H9 (cell line): ENCODE measurements around the gene ADAMTS6. TPM values are rescaled to one million over a fixed set of nuclear protein-coding genes. Genes with fewer than 3 reads are reported as not detected.

Experiments used
- DNase-seq: peaks from one replicate; pipeline ENCODE4 v3.0.0-alpha.2; 2017
- H2AFZ ChIP-seq: one replicate; pipeline ENCODE4 v1.6.1; 2013; ENCODE audit warnings: mild to moderate bottlenecking, low read length, control low read depth, moderate library complexity
- H2AK5ac ChIP-seq: 2 replicates; pipeline ENCODE4 v1.6.1; 2013; ENCODE audit warnings: low read length, control low read depth, mixed read lengths; ENCODE audit not compliant: insufficient read length
- H2BK120ac ChIP-seq: one replicate; pipeline ENCODE4 v1.6.1; 2013; ENCODE audit warnings: low read depth, mild to moderate bottlenecking, low read length, control low read depth, inconsistent platforms; ENCODE audit not compliant: poor library complexity, severe bottlenecking
- H2BK12ac ChIP-seq: 2 replicates; pipeline ENCODE4 v1.6.1; 2013; ENCODE audit warnings: low read length, control low read depth, mixed read lengths, low read depth; ENCODE audit not compliant: insufficient read length
- H2BK15ac ChIP-seq: 2 replicates; pipeline ENCODE4 v1.6.1; 2013; ENCODE audit warnings: low read depth, low read length, control low read depth
- H2BK20ac ChIP-seq: one replicate; pipeline ENCODE4 v1.6.1; 2013; ENCODE audit warnings: low read depth, mild to moderate bottlenecking, low read length, control low read depth, inconsistent platforms; ENCODE audit not compliant: poor library complexity, severe bottlenecking
- H2BK5ac ChIP-seq: 2 replicates; pipeline ENCODE4 v1.6.1; 2013; ENCODE audit warnings: low read length, control low read depth, mixed read lengths; ENCODE audit not compliant: insufficient read length
- H3K14ac ChIP-seq: 2 replicates; pipeline ENCODE4 v1.6.1; 2013; ENCODE audit warnings: low read length, control low read depth; ENCODE audit not compliant: insufficient read depth
- H3K18ac ChIP-seq: 2 replicates; pipeline ENCODE4 v1.6.1; 2013; ENCODE audit warnings: low read depth, mild to moderate bottlenecking, mixed read lengths, low read length, control low read depth; ENCODE audit not compliant: insufficient read length
- H3K23ac ChIP-seq: 2 replicates; pipeline ENCODE4 v1.6.1; 2013; ENCODE audit warnings: low read length, control low read depth, mixed read lengths, low read depth; ENCODE audit not compliant: insufficient read length
- H3K23me2 ChIP-seq: 2 replicates; pipeline ENCODE4 v1.6.1; 2013; ENCODE audit warnings: low read depth, mild to moderate bottlenecking, mixed read lengths, low read length, control low read depth; ENCODE audit not compliant: insufficient read length, poor library complexity, severe bottlenecking
- H3K27ac ChIP-seq: 2 replicates; pipeline ENCODE4 v1.5.1; 2013; ENCODE audit warnings: low read length, control low read depth, mixed read lengths, low read depth; ENCODE audit not compliant: insufficient read length
- H3K27me3 ChIP-seq: 2 replicates; pipeline ENCODE4 v1.6.1; 2013; ENCODE audit warnings: low read length, control low read depth, inconsistent platforms; ENCODE audit not compliant: insufficient read depth
- H3K4ac ChIP-seq: 2 replicates; pipeline ENCODE4 v1.6.1; 2013; ENCODE audit warnings: low read depth, mild to moderate bottlenecking, control low read depth, inconsistent platforms, low read length, moderate library complexity
- H3K4me1 ChIP-seq: 2 replicates; pipeline ENCODE4 v1.6.1; 2013; ENCODE audit warnings: low read length, control low read depth, inconsistent platforms; ENCODE audit not compliant: insufficient read depth
- H3K4me2 ChIP-seq: 2 replicates; pipeline ENCODE4 v1.6.1; 2013; ENCODE audit warnings: low read length, control low read depth, mixed read lengths; ENCODE audit not compliant: insufficient read length, insufficient read depth
- H3K56ac ChIP-seq: 2 replicates; pipeline ENCODE4 v1.6.1; 2013; ENCODE audit warnings: low read depth, mild to moderate bottlenecking, mixed read lengths, low read length, control low read depth; ENCODE audit not compliant: insufficient read length
- H3K79me1 ChIP-seq: 2 replicates; pipeline ENCODE4 v1.6.1; 2013; ENCODE audit warnings: low read depth, mild to moderate bottlenecking, moderate library complexity, low read length, control low read depth, inconsistent platforms; ENCODE audit not compliant: insufficient read depth, poor library complexity, severe bottlenecking
- H3K79me2 ChIP-seq: 2 replicates; pipeline ENCODE4 v1.6.1; 2013; ENCODE audit warnings: low read length, control low read depth, inconsistent platforms; ENCODE audit not compliant: insufficient read depth
- H3K9ac ChIP-seq: 2 replicates; pipeline ENCODE4 v1.6.1; 2013; ENCODE audit warnings: low read length, control low read depth, mixed read lengths; ENCODE audit not compliant: insufficient read length; ENCODE audit errors: extremely low read depth
- H3K9me3 ChIP-seq: one replicate; pipeline ENCODE4 v1.6.1; 2013; ENCODE audit warnings: low read depth, low read length, inconsistent platforms; ENCODE audit not compliant: control insufficient read depth
- H3T11ph ChIP-seq: one replicate; pipeline ENCODE4 v1.6.1; 2013; ENCODE audit warnings: mild to moderate bottlenecking, low read length, control low read depth, inconsistent platforms
- H4K20me1 ChIP-seq: one replicate; pipeline ENCODE4 v1.6.1; 2013; ENCODE audit not compliant: control insufficient read depth, insufficient read length, insufficient read depth
- H4K5ac ChIP-seq: 2 replicates; pipeline ENCODE4 v1.6.1; 2013; ENCODE audit warnings: low read depth, mild to moderate bottlenecking, mixed read lengths, low read length, control low read depth; ENCODE audit not compliant: insufficient read length
- H4K8ac ChIP-seq: replicated peaks from 2 replicates; pipeline ENCODE4 v1.6.1; 2013; ENCODE audit warnings: low read length, control low read depth, mixed read lengths, low read depth; ENCODE audit not compliant: insufficient read length
- H4K91ac ChIP-seq: 2 replicates; pipeline ENCODE4 v1.6.1; 2013; ENCODE audit warnings: low read depth, mild to moderate bottlenecking, moderate library complexity, mixed read lengths, low read length, control low read depth; ENCODE audit not compliant: insufficient read length
- H3K27ac Mint-ChIP-seq, 3 experiments: 2 replicates in 2 of 3; 3 replicates in 1 of 3; pipeline ENCODE4 v1.8.0; 2020 to 2021; ENCODE audit warnings: mixed read lengths in 3 of 3, mild to moderate bottlenecking in 1 of 3, moderate library complexity in 1 of 3
- H3K27me3 Mint-ChIP-seq: 2 replicates; pipeline ENCODE4 v1.8.0; 2021; ENCODE audit warnings: low read depth, mild to moderate bottlenecking, moderate library complexity, mixed read lengths
- H3K36me3 Mint-ChIP-seq, 3 experiments: 2 replicates in 2 of 3; 3 replicates in 1 of 3; pipeline ENCODE4 v1.8.0; 2020 to 2021; ENCODE audit warnings: low read depth in 3 of 3, mixed read lengths in 3 of 3; ENCODE audit not compliant: insufficient read depth in 1 of 3
- H3K4me1 Mint-ChIP-seq, 2 experiments: 2 replicates each; pipeline ENCODE4 v1.8.0; 2020; ENCODE audit warnings: mixed read lengths in 2 of 2
- H3K4me3 Mint-ChIP-seq, 2 experiments: 2 replicates in 1 of 2; 3 replicates in 1 of 2; pipeline ENCODE4 v1.8.0; 2020 to 2021; ENCODE audit warnings: mild to moderate bottlenecking in 2 of 2, mixed read lengths in 2 of 2, moderate library complexity in 1 of 2
- H3K9me3 Mint-ChIP-seq, 2 experiments: 2 replicates in 1 of 2; 3 replicates in 1 of 2; pipeline ENCODE4 v1.8.0; 2020; ENCODE audit warnings: mild to moderate bottlenecking in 2 of 2, mixed read lengths in 2 of 2, moderate library complexity in 1 of 2
- WGBS: extraction: QIAGEN DNeasy Blood & Tissue Kit; methylation state at CpG from one replicate; pipeline ENCODE4 v1.1.7; 2013; ENCODE audit warnings: missing lambda C conversion rate, low lambda C conversion rate, mixed read lengths; ENCODE audit not compliant: insufficient read length; ENCODE audit errors: extremely low coverage; 5-methylcytosine and 5-hydroxymethylcytosine counted together
- total RNA-seq: library from RNA; stranded (reverse); gene quantifications from 2 replicates; pipeline ENCODE4 v1.2.1, GENCODE V29; 2021
- TF ChIP-seq, protein P1 (sequence below): fragments of 200-600 bp; sonication (generic); conservative IDR thresholded peaks from 3 replicates; pipeline ENCODE4 v1.8.0; 2021; ENCODE audit warnings: antibody characterized with exemption, mild to moderate bottlenecking

The ADAMTS6 gene
- total RNA-seq, 1 experiment from 2014 or later, result 0.33 TPM

- no peaks in the 10 kb centered on the region for H3K23me2 ChIP-seq
- no peak overlapping the region for H3K18ac ChIP-seq
- H3K27me3 ChIP-seq, result no peaks in the 10 kb centered on the region
- H4K91ac ChIP-seq, result no peak overlapping the region
- no peak overlapping the region for H3T11ph ChIP-seq
- no peak overlapping the region for H4K8ac ChIP-seq
- no peak overlapping the region for H3K27ac ChIP-seq
- no peak overlapping the region for H3K4ac ChIP-seq
- H3K4me2 ChIP-seq, result no peak overlapping the region
- H4K5ac ChIP-seq, result no peak overlapping the region
- H3K4me1 Mint-ChIP-seq, result peaks cover 5 to 6% of the 10 kb centered on the region in 2 experiments
- no peak overlapping the region for H3K56ac ChIP-seq
- no peak overlapping the region for H3K27ac Mint-ChIP-seq
- no peak overlapping the region for H2BK15ac ChIP-seq
- H3K23ac ChIP-seq, result no peak overlapping the region
- DNase-seq, result no peak
- H3K14ac ChIP-seq, result no peak overlapping the region
- no peak overlapping the region for H2AFZ ChIP-seq
- H3K79me1 ChIP-seq, result no peaks in the 10 kb centered on the region
- no peak overlapping the region for H2BK5ac ChIP-seq
- no peak overlapping the region for H3K4me3 Mint-ChIP-seq
- no peak overlapping the region for H2BK120ac ChIP-seq
- no peak overlapping the region for H2BK20ac ChIP-seq
- no peaks in the 10 kb centered on the region for H3K79me2 ChIP-seq
- no peaks in the 10 kb centered on the region for H3K36me3 Mint-ChIP-seq
- no peaks in the 10 kb centered on the region for H3K9me3 ChIP-seq
- no peaks in the 10 kb centered on the region for H3K9me3 Mint-ChIP-seq
- H3K9ac ChIP-seq, result no peak overlapping the region
- TF ChIP-seq, protein P1, sequence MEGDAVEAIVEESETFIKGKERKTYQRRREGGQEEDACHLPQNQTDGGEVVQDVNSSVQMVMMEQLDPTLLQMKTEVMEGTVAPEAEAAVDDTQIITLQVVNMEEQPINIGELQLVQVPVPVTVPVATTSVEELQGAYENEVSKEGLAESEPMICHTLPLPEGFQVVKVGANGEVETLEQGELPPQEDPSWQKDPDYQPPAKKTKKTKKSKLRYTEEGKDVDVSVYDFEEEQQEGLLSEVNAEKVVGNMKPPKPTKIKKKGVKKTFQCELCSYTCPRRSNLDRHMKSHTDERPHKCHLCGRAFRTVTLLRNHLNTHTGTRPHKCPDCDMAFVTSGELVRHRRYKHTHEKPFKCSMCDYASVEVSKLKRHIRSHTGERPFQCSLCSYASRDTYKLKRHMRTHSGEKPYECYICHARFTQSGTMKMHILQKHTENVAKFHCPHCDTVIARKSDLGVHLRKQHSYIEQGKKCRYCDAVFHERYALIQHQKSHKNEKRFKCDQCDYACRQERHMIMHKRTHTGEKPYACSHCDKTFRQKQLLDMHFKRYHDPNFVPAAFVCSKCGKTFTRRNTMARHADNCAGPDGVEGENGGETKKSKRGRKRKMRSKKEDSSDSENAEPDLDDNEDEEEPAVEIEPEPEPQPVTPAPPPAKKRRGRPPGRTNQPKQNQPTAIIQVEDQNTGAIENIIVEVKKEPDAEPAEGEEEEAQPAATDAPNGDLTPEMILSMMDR, result no peak
- H3K27me3 Mint-ChIP-seq, result no peaks in the 10 kb centered on the region
- WGBS, result no CpG with 5 or more reads among the region's 4 CpGs
- no peaks in the 10 kb centered on the region for H4K20me1 ChIP-seq
- H2AK5ac ChIP-seq, result no peak overlapping the region
- no peaks in the 10 kb centered on the region for H3K4me1 ChIP-seq
- no peak overlapping the region for H2BK12ac ChIP-seq
Observed at GRCh38 chr5:65334077-65334476, 147.6 kb downstream of the ADAMTS6 start.
